ENCODE results near the gene ADGRV1. TPM values are rescaled to one million over a fixed set of nuclear protein-coding genes. Genes with fewer than 3 reads are reported as not detected.
A peak's percentile ranks its signal among the peaks of the same experiment; 100 is the strongest.

The ADGRV1 gene
- total RNA-seq, 2 experiments from 2014 or later, result not detected

GRCh38 chr5:90703932-90704331 lies 145.3 kb downstream of the ADGRV1 start:
- POLR2A ChIA-PET, result interaction anchor here (0.6 kb wide), 1 partner anchor 1866 kb away, joined by 3 read pairs; no protein-coding TSS in a partner anchor
- CTCF ChIA-PET (ENCODE audit: unreplicated experiment), result no interaction called here
- no TSS peak for BruUV-seq (replicated peaks)
- no peak overlapping the region for H3K27ac ChIP-seq (ENCODE audit: low read depth, low read length, poor library complexity, severe bottlenecking)
- H3K79me2 ChIP-seq (ENCODE audit: insufficient read depth, low read depth, low read length), result no peaks in the 10 kb centered on the region
- no peaks in the 10 kb centered on the region for H3K4me1 ChIP-seq (ENCODE audit: insufficient read depth, low read length, poor library complexity, severe bottlenecking)
- no peaks in the 10 kb centered on the region for H3K36me3 ChIP-seq (ENCODE audit: insufficient read depth, low read length)
- H3K4me2 ChIP-seq (ENCODE audit: low read length), result no peak overlapping the region
- TF ChIP-seq EZH2phosphoT487 (IDR thresholded peaks at IDR 0.05; ENCODE audit: borderline replicate concordance, low read depth, low read length) (no peak), CTCF (conservative IDR thresholded peaks at IDR 0.05; ENCODE audit: low read length) (no peak)
- H3K4me3 ChIP-seq (ENCODE audit: low read depth, low read length, poor library complexity, severe bottlenecking), result no peak overlapping the region
- no peak for DNase-seq (ENCODE audit: low spot score)
- no peaks in the 10 kb centered on the region for H3K9me3 ChIP-seq (ENCODE audit: low read length)
- no peak overlapping the region for H2AFZ ChIP-seq (ENCODE audit: low read length)
- H3K9me2 ChIP-seq (ENCODE audit: insufficient read depth, low read length), result no peaks in the 10 kb centered on the region
- intact Hi-C loops (cut with micrococcal nuclease; ENCODE audit: unreplicated experiment), result no loop called here
- no peaks in the 10 kb centered on the region for H4K20me1 ChIP-seq (ENCODE audit: insufficient read depth, low read length)

GRCh38 chr5:90707698-90708097 lies 149.1 kb downstream of the ADGRV1 start:
- ChIA-PET POLR2A (no interaction called here), CTCF (ENCODE audit: unreplicated experiment) (no interaction called here)
- TF ChIP-seq EZH2phosphoT487 (IDR thresholded peaks at IDR 0.05; ENCODE audit: borderline replicate concordance, low read depth, low read length), result no peak
- no peak for TF ChIP-seq CTCF (conservative IDR thresholded peaks at IDR 0.05; ENCODE audit: low read length)
- Histone ChIP-seq H3K79me2 (ENCODE audit: insufficient read depth, low read depth, low read length) (no peaks in the 10 kb centered on the region), H4K20me1 (ENCODE audit: insufficient read depth, low read length) (no peaks in the 10 kb centered on the region), H2AFZ (ENCODE audit: low read length) (no peak overlapping the region), H3K4me3 (ENCODE audit: low read depth, low read length, poor library complexity, severe bottlenecking) (no peak overlapping the region), H3K4me1 (ENCODE audit: insufficient read depth, low read length, poor library complexity, severe bottlenecking) (no peaks in the 10 kb centered on the region), H3K36me3 (ENCODE audit: insufficient read depth, low read length) (no peaks in the 10 kb centered on the region), H3K4me2 (ENCODE audit: low read length) (no peak overlapping the region), H3K9me3 (ENCODE audit: low read length) (no peaks in the 10 kb centered on the region), H3K9me2 (ENCODE audit: insufficient read depth, low read length) (no peaks in the 10 kb centered on the region), H3K27ac (ENCODE audit: low read depth, low read length, poor library complexity, severe bottlenecking) (no peak overlapping the region)
- no TSS peak for BruUV-seq (replicated peaks)
- no peak for DNase-seq (ENCODE audit: low spot score)
- intact Hi-C loops (cut with micrococcal nuclease; ENCODE audit: unreplicated experiment), result loop anchor here (2.0 kb wide), 1 partner anchor 75 kb away; no protein-coding TSS in a partner anchor

GRCh38 chr5:90709323-90710155 lies 150.9 kb downstream of the ADGRV1 start:
- CTCF ChIA-PET (ENCODE audit: unreplicated experiment), result no interaction called here
- peak; percentile 6 for DNase-seq (ENCODE audit: low spot score)
- no peaks in the 10 kb centered on the region for H3K9me2 ChIP-seq (ENCODE audit: insufficient read depth, low read length)
- H3K79me2 ChIP-seq (ENCODE audit: insufficient read depth, low read depth, low read length), result no peaks in the 10 kb centered on the region
- intact Hi-C loops (cut with micrococcal nuclease; ENCODE audit: unreplicated experiment), result loop anchor here (2.0 kb wide), 1 partner anchor 73 kb away; no protein-coding TSS in a partner anchor
- H3K36me3 ChIP-seq (ENCODE audit: insufficient read depth, low read length), result no peaks in the 10 kb centered on the region
- H3K4me3 ChIP-seq (ENCODE audit: low read depth, low read length, poor library complexity, severe bottlenecking), result no peak overlapping the region
- no peak overlapping the region for H3K27ac ChIP-seq (ENCODE audit: low read depth, low read length, poor library complexity, severe bottlenecking)
- TF ChIP-seq CTCF (conservative IDR thresholded peaks at IDR 0.05; ENCODE audit: low read length) (peak; percentile 79), EZH2phosphoT487 (IDR thresholded peaks at IDR 0.05; ENCODE audit: borderline replicate concordance, low read depth, low read length) (no peak)
- H2AFZ ChIP-seq (ENCODE audit: low read length), result no peak overlapping the region
- H3K4me2 ChIP-seq (ENCODE audit: low read length), result no peak overlapping the region
- no peaks in the 10 kb centered on the region for H4K20me1 ChIP-seq (ENCODE audit: insufficient read depth, low read length)
- H3K4me1 ChIP-seq (ENCODE audit: insufficient read depth, low read length, poor library complexity, severe bottlenecking), result no peaks in the 10 kb centered on the region
- H3K9me3 ChIP-seq (ENCODE audit: low read length), result no peaks in the 10 kb centered on the region
- POLR2A ChIA-PET, result no interaction called here
- BruUV-seq (replicated peaks), result no TSS peak
